Keratinocyte (primary cell): Measurements from ENCODE around the gene PRSS8.

Experiments
- EZH2 ChIP-seq: IDR thresholded peaks from one replicate; pipeline ENCODE4 v1.6.1; 2012; ENCODE audit warnings: inconsistent platforms, mild to moderate bottlenecking, low read length, moderate library complexity
- TF ChIP-seq, protein P1 (sequence below), 3 experiments: IDR thresholded peaks in 1 of 3; conservative IDR thresholded peaks in 1 of 3; optimal IDR thresholded peaks in 1 of 3; 2 replicates in 2 of 3; 3 replicates in 1 of 3; pipeline versions ENCODE3 to v1.5.1; 2011; ENCODE audit warnings: low read length in 3 of 3, mild to moderate bottlenecking in 3 of 3, moderate library complexity in 2 of 3, control low read depth in 1 of 3, inconsistent platforms in 1 of 3; ENCODE audit not compliant: insufficient read depth in 2 of 3; ENCODE audit errors: extremely low read depth in 1 of 3

DNA sequence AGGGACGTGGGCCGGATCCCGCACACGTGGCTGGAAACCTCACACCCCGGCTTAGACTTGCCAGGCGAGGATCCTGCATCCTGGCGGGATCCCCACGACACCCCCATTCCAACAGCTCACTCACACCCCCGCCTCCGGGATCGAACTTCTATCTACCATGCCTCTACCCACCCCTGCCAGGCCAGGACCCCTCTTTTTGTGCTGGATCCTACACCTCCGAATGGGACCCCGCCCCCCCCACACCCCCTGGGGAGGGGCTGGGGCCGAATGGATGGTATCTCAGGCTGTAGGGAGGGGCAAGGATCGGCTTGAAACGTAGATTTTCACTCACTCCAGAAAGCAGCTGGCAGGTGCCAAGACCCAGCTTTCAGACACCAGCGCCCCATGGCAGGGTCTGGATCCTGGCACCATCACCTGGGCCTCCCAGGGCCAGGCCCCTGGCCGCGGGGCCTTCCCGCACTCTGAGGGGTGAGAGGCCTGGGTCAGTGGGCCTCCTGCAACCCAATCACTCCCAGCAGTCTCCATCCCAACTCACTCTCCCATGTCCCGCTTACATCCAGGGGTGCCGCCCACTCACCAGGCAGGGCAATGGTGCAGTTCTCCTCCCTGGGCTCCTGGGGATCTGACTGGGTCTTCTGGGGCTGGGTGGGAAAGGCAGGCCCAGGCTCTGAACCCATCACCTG lies 7.6 kb upstream of the PRSS8 start:
- TF ChIP-seq, protein P1, sequence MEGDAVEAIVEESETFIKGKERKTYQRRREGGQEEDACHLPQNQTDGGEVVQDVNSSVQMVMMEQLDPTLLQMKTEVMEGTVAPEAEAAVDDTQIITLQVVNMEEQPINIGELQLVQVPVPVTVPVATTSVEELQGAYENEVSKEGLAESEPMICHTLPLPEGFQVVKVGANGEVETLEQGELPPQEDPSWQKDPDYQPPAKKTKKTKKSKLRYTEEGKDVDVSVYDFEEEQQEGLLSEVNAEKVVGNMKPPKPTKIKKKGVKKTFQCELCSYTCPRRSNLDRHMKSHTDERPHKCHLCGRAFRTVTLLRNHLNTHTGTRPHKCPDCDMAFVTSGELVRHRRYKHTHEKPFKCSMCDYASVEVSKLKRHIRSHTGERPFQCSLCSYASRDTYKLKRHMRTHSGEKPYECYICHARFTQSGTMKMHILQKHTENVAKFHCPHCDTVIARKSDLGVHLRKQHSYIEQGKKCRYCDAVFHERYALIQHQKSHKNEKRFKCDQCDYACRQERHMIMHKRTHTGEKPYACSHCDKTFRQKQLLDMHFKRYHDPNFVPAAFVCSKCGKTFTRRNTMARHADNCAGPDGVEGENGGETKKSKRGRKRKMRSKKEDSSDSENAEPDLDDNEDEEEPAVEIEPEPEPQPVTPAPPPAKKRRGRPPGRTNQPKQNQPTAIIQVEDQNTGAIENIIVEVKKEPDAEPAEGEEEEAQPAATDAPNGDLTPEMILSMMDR (optimal IDR thresholded peaks at IDR 0.05 in 1 of 3, IDR thresholded peaks at IDR 0.05 in 1 of 3, conservative IDR thresholded peaks at IDR 0.05 in 1 of 3; ENCODE audit: extremely low read depth in 1 of 3, insufficient read depth in 2 of 3, low read length in 3 of 3): no peak
- no peak for TF ChIP-seq EZH2
